Lower leg skin (tissue), 3 donors: ENCODE data around the gene CMIP.

ENCODE experiments used
- CTCF ChIP-seq, 3 donors: fragments of 450-650 bp; IDR thresholded peaks; one replicate each; pipeline ENCODE4 v1.5.1; 2016; ENCODE audit warnings: antibody characterized with exemption in 3 of 3, mild to moderate bottlenecking in 3 of 3, moderate library complexity in 2 of 3
- POLR2A ChIP-seq, 2 donors: fragments of 450-650 bp; IDR thresholded peaks; one replicate each; pipeline ENCODE4 v1.6.1; 2016 to 2017; ENCODE audit warnings: antibody characterized with exemption in 2 of 2, mild to moderate bottlenecking in 1 of 2, moderate library complexity in 1 of 2

DNA sequence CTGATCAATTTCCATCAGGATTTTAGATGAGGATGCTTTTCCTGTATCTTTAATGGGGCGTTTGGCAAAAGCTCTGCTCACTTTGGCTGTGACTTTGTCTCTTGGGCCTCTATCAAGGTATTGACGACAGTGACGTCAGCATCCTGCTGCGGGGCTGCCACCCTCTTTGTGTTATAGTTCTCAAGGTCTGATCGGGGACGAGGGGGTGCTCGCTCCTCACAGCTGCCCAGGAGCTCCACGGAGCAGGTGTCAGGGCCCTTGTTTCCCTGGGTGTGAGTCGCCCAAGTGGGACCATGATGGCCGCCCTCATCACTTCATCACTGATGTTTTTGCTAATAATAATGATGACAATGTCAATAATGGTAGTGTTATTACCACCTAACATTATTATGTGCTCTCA, 65.4 kb downstream of the CMIP start:
- no peak for TF ChIP-seq CTCF (IDR thresholded peaks at IDR 0.05)
- no peak for TF ChIP-seq POLR2A (IDR thresholded peaks at IDR 0.05)
